HepG2 (cell line): Measurements from ENCODE around the gene VSIG8.

ENCODE experiments used
- EZH2 ChIP-seq: conservative IDR thresholded peaks from 2 replicates; pipeline ENCODE4 v1.6.1; 2012; ENCODE audit warnings: mild to moderate bottlenecking, low read depth, low read length, moderate library complexity
- NR2C2 ChIP-seq: sonication (generic); formaldehyde crosslinking; IDR thresholded peaks from 2 replicates; pipeline ENCODE4 v1.4.0; 2020; ENCODE audit warnings: missing genetic modification reagents, mild to moderate bottlenecking, moderate library complexity, borderline replicate concordance
- ZBTB8A ChIP-seq: sonication (generic); formaldehyde crosslinking; IDR thresholded peaks from 2 replicates; pipeline ENCODE4 v1.4.0; 2020; ENCODE audit warnings: mild to moderate bottlenecking, low read depth, missing genetic modification reagents, borderline replicate concordance
- ZNF644 ChIP-seq: IDR thresholded peaks from 2 replicates; pipeline ENCODE4 v1.6.1; 2016; ENCODE audit warnings: low read depth
- ZNF670 ChIP-seq: sonication (generic); formaldehyde crosslinking; IDR thresholded peaks from 2 replicates; pipeline ENCODE4 v1.8.0; 2022; ENCODE audit warnings: mild to moderate bottlenecking, missing genetic modification reagents, borderline replicate concordance
- ZNF891 ChIP-seq: sonication (generic); formaldehyde crosslinking; IDR thresholded peaks from 2 replicates; pipeline ENCODE4 v1.5.0; 2020; ENCODE audit warnings: mild to moderate bottlenecking, missing genetic modification reagents

- TF ChIP-seq ZNF644 (CRISPR knock-in tag) (no peak), EZH2 (no peak), ZNF670 (no peak), ZNF891 (CRISPR knock-in tag) (no peak), NR2C2 (no peak), ZBTB8A (no peak)
Measured at GRCh38 chr1:159882527-159882862, 20.0 kb upstream of the VSIG8 start.
